Daoy (cell line): ENCODE data around the gene BLM. TPM values are rescaled to one million over a fixed set of nuclear protein-coding genes. Genes with fewer than 3 reads are reported as not detected.

Source experiments
- DNase-seq: peaks from one replicate; pipeline ENCODE4 v3.0.0-alpha.2; 2015; ENCODE audit warnings: low read depth
- total RNA-seq: library from RNA; depleted of rRNA; stranded (reverse); fragments of >200 nt; shearing (Covaris generic); gene quantifications from 2 replicates; pipeline ENCODE4 v1.2.3, GENCODE V29; 2014

Gene BLM
- total RNA-seq, 1 experiment from 2014 or later, result 24.8 TPM

- DNase-seq, result no peak
Measured at GRCh38 chr15:90789462-90789861, 72.3 kb downstream of the BLM start.

- no peak for DNase-seq
Measured at GRCh38 chr15:90790057-90790456, 72.9 kb downstream of the BLM start.

GRCh38 chr15:90790561-90790960, 73.4 kb downstream of the BLM start:
- DNase-seq, result no peak

- DNase-seq, result no peak
Measured at GRCh38 chr15:90794538-90794937, 77.4 kb downstream of the BLM start.

- DNase-seq, result no peak
Measured at GRCh38 chr15:90799639-90800170, 82.6 kb downstream of the BLM start.

- no peak for DNase-seq
Measured at GRCh38 chr15:90801803-90802202, 84.7 kb downstream of the BLM start.

GRCh38 chr15:90807074-90807785, 90.1 kb downstream of the BLM start:
- DNase-seq, result no peak

GRCh38 chr15:90807786-90808086, 90.6 kb downstream of the BLM start:
- DNase-seq, result no peak

GRCh38 chr15:90808517-90809235, 91.5 kb downstream of the BLM start:
- DNase-seq, result no peak

- no peak for DNase-seq
Measured at GRCh38 chr15:90809536-90809935, 92.4 kb downstream of the BLM start.

- no peak for DNase-seq
Measured at GRCh38 chr15:90810354-90810753, 93.2 kb downstream of the BLM start.

GRCh38 chr15:90812171-90812957, 95.2 kb downstream of the BLM start:
- DNase-seq, result no peak

GRCh38 chr15:90812958-90813265, 95.8 kb downstream of the BLM start:
- DNase-seq, result no peak

- DNase-seq, result no peak
Measured at GRCh38 chr15:90813796-90814190, 96.6 kb downstream of the BLM start.

- peak; percentile 41 for DNase-seq
Measured at GRCh38 chr15:90814191-90814821, 97.2 kb downstream of the BLM start.

- DNase-seq, result no peak
Measured at GRCh38 chr15:90816401-90817116, 99.4 kb downstream of the BLM start.

- DNase-seq, result no peak
Measured at GRCh38 chr15:90817117-90818057, 100.2 kb downstream of the BLM start.

GRCh38 chr15:90818251-90819210, 101.4 kb downstream of the BLM start:
- DNase-seq, result no peak

- DNase-seq, result no peak
Measured at GRCh38 chr15:90819390-90819789, 102.2 kb downstream of the BLM start.
